NCI-H82 treated with DMSO at 0.1 percent for 48 hours (cell line): ENCODE results near the gene ALLC.

ENCODE experiments used
- DNase-seq: peaks from one replicate; lab custom pipeline; 2025; ENCODE audit not compliant: unreplicated experiment; lab: John Stamatoyannopoulos, UW

Gene ALLC

GRCh38 chr2:3674066-3674845, 16.3 kb downstream of the ALLC start:
- DNase-seq: no peak

DNA sequence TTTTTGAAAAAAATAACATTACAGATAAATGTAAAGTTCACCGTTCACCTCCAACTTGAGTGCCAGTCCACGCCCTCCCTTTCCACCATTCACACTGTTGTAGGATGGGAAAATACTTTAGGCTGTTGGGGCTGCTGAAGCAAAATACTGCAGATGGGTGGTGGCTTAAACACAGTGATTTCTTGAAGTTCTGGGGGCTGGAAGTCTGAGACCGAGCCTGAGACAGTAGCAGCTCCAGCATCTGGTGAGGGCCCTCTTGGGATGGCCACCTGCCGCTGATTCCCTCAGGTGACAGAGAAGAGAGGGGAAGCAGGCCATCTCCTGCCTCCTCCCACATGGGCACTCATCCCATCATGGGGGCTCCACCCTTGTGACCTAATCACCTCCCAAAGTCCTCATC, 17.7 kb downstream of the ALLC start:
- DNase-seq: no peak

- DNase-seq: no peak
Measured at GRCh38 chr2:3677436-3677835, 19.4 kb downstream of the ALLC start.

GRCh38 chr2:3678212-3678611, 20.2 kb downstream of the ALLC start:
- no peak for DNase-seq

- no peak for DNase-seq
Measured at GRCh38 chr2:3679180-3679579, 21.2 kb downstream of the ALLC start.

- DNase-seq: no peak
Measured at GRCh38 chr2:3679616-3680393, 21.8 kb downstream of the ALLC start.

DNA sequence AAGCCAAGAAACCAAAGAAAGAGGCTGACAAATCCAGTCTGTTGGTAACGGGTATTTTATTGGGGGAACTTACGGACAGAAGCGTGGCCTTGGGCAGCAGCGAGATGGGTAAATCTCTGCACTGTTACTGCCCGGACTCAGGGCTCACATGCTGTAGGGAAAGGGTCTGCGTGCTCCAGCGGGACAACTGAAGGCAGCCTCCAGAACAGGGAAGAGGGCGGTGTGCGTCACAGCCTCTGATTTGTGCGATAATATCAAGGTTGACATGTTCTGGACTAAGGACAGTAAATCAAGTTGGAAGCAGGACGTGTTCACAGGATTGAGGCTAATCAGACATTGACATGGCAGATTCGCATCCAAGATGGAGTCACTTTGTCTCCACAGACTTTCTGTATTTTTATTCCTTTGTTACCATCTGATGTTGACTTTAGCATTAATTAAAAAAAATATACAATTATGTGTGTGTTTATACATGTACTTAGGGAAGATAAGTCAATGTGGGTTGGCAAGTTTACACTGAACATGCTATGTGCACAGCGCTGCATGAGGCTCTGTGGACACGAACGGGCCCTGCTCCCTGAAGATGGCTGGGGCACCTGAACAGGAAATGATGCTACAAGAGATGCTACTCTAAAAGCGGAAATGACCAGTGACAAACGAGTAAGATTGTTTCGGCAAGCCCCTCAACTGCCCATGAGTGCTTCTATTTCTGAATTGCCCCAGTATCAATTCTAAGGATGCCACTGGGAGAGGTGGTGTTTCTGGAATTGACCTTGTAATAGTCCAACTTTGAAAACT, 22.7 kb downstream of the ALLC start:
- no peak for DNase-seq

GRCh38 chr2:3681625-3682024, 23.6 kb downstream of the ALLC start:
- DNase-seq: no peak

DNA sequence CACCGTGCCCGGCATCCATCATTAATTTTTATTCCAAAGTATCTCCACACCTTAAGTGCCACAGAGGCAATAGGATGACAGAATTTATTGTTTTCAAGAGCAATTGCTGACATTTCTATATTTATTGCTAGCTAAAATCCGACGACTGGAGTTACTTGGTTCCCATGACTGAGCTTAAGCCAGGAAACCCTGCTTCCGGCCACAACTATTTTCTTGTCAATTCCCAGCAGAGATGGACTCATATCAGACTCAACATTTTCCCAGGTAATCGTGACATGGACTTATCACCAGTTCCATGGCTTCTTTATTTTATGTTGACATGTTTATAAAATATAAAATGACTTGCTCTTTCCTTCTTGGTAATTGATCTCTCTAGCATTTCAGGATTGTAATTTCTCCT, 24.8 kb downstream of the ALLC start:
- no peak for DNase-seq

- DNase-seq: no peak
Measured at GRCh38 chr2:3683748-3684454, 25.9 kb downstream of the ALLC start.

DNA sequence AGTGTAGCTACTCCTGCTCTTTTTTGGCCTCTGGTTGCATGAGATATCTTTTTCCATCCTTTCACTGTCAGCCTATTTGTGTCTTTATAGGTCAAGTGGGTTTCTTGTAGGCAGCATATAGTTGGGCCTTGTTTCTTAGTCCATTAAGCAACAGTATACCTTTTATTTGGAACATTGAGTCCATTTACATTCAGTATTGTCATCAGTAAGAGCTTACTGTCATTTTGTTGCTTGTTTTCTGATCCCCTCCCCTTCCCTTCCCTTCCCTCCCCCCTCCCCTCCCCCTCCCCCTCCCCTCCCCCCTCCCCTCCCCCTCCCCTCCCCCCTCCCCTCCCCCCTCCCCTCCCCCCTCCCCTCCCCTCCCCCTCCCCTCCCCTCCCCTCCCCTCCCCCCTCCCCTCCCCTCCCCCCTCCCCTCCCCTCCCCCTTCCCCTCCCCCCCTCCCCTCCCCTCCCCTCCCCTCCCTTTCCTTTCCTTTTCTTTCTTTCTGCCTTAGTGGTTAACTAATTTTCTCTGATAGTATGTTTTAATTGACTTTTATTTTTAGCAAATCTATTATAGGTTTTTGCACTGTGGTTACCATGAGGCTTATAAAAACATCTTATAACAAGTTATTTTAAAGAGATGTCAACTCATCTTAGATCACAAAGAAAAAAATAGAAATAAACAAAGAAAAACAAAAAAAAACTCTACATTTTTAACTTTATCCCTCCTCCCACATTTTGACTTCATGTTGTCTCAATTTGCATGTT, 32.2 kb downstream of the ALLC start:
- DNase-seq: no peak

GRCh38 chr2:3692375-3692774, 34.4 kb downstream of the ALLC start:
- peak; percentile 33 for DNase-seq

DNA sequence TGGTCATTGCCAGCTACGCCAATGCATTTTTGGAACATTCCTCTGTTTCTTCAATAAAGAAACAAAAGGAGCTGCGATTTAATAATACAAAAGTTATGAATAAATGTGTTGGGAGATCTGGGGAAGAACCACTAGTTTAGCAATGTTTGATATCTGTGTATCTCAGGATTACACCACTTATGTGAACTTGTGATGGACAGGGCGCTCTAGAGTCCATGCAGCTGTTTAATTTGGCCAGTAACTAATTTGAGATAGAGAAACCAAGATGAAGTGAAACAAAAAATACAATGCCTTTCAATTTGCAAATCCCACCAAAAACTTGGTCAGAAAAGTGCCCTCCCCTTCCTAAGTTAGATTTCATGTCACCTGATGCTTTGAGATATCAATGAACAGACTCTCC, 38.5 kb downstream of the ALLC start:
- DNase-seq: no peak

DNA sequence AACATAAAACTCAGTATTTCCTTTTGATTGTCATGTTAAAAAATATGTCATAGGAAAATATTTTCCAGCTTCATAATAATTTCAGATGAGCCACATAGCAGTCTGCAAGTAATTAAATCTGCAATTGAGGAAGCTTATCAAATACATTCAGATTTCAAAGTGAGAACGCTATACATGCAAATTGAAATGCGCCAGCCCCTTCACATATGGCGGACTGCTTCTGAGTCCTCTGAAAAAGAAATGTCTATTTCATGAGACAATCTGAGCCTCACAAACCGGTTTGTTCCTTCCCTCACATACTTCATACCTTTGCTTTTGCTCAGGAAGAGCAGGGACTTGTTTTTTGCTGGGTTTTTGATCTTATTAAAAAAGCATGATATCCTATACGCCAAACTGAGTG, 43.1 kb downstream of the ALLC start:
- no peak for DNase-seq

DNA sequence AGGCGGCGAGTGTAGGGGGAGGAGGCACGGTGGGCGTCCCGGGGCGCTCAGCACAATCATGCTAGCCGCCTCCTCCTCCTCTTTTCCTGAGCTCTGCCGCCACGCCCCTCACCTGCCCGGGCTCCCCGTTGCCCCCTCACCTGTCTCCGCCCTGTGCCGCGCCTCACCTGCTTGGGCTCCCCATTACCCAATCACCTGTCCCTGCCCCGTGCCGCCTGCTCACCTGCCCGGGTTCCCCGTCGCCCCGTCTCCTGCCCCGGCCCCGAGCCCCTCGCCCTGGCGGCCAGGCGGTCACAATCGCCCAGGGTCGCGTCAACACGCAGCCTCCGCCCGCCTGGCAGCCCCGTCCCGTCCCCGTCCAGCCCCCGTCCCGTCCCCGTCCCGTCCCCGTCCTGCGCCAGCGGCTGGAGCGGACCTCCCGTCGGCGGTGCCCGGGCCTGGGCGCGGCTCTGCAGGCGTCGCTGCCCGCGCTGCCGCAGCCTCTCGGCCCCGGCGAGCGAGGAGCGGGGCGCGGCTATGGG, 45.3 kb downstream of the ALLC start, which contains the start of gene DCDC2C:
DCDC2C (plus strand) TSS at position 340 of the 521 bp plus-strand sequence; CDS start at position 517, 177 bp downstream.
- DNase-seq: no peak

DNA sequence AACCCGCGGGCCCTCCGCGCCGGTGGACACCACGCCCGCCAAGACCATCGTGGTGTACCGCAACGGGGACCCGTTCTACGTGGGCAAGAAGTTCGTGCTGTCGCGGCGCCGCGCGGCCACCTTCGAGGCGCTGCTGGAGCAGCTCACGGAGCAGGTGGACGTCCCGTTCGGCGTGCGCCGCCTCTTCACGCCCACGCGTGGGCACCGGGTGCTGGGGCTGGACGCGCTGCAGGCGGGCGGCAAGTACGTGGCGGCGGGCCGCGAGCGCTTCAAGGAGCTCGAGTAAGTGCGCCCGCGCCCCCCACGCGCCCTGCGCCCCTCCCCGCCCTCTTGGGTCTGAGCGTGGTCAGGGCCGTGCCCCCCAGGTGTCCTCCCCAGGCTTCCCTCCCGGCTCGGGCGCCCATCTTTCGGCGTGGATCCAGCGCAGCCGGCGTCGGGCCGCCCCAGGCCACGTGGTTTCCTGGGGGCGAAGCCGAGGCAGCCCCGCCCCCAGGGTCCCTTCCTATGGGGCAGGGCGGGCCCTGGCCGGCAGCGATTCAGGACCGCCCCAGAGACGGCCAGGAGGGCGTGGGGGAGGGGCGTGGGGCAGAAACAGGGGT, 45.9 kb downstream of the ALLC start:
- DNase-seq: no peak

GRCh38 chr2:3704692-3705091, 46.7 kb downstream of the ALLC start:
- DNase-seq: peak; percentile 38

GRCh38 chr2:3705782-3706181, 47.8 kb downstream of the ALLC start:
- DNase-seq: no peak

DNA sequence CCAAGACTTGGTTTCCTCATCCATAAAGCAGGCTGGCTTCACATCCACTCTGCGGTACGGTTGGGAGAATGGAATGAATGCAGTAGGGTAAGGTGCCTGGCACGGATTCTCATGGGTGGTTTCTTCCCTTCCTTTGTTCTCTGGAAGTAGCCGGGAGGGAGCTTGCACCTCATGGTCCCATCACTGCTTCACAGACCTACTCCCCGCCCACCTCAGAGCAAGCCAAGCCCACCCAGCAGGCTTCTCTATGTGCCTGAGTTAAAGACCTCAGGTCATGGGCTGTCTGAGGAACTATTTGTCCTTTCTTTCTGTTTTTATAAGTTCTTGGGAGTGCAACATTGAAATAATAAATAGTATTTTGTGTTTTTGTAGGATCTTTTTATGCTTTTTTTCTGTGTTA, 48.9 kb downstream of the ALLC start:
- no peak for DNase-seq

DNA sequence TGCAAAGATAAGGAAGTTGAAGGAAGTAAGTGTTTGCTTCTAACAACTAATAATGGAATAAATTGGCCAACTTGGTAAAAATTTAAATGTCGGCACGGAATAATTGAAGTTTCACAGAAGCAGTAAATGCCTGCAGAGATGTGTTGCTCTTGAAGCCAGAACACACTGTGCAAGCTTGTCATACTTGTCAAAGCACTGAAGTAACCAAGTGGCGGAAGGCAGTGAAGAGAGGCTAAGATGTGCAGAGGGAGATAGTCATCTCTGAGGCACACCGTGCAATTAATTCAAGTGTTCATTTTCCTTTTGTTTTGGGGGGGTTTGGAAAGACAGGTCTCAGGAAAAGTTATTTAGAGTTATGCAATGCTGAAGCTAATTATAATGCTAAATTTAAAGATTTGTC, 50.6 kb downstream of the ALLC start:
- no peak for DNase-seq
